Muscle of leg (tissue), 11 donors: Measurements from ENCODE around the gene SELENOS. TPM values are rescaled to one million over a fixed set of nuclear protein-coding genes. Genes with fewer than 3 reads are reported as not detected.
"Not testable (repeated sequence)": the region's sequence is repeated elsewhere in the genome, so short reads cannot be mapped to it uniquely, and the experiment has no call there.

Experiments
- DNase-seq: peaks from one replicate; pipeline ENCODE4 v3.0.0; 2013
- H3K27ac ChIP-seq: one replicate; pipeline ENCODE4 v1.5.1; 2013; ENCODE audit warnings: mild to moderate bottlenecking, low read length, control low read depth
- H3K27me3 ChIP-seq: one replicate; pipeline ENCODE4 v1.6.1; 2013; ENCODE audit warnings: low read length; ENCODE audit not compliant: control insufficient read depth, insufficient read depth
- H3K36me3 ChIP-seq: one replicate; pipeline ENCODE4 v1.6.1; 2013; ENCODE audit warnings: low read length; ENCODE audit not compliant: control insufficient read depth, insufficient read depth
- H3K4me1 ChIP-seq: one replicate; pipeline ENCODE4 v1.6.1; 2013; ENCODE audit warnings: low read length; ENCODE audit not compliant: control insufficient read depth, insufficient read depth
- H3K4me3 ChIP-seq: one replicate; pipeline ENCODE4 v1.5.1; 2013; ENCODE audit warnings: low read length, control low read depth
- H3K9me3 ChIP-seq: replicated peaks from 2 replicates; pipeline ENCODE4 v1.6.1; 2013; ENCODE audit warnings: low read depth, low read length; ENCODE audit not compliant: control insufficient read depth
- WGBS: methylation state at CpG from one replicate; pipeline ENCODE4 v1.1.5; 2013; ENCODE audit warnings: missing lambda C conversion rate; ENCODE audit not compliant: insufficient coverage; 5-methylcytosine and 5-hydroxymethylcytosine counted together
- polyA plus RNA-seq, 8 donors: library from polyadenylated mRNA; unstranded; fragments of 120-200 nt; gene quantifications; one replicate each; pipeline versions ENCODE4 v1.2.1 to v1.2.3, GENCODE V29; 2013; ENCODE audit warnings: inconsistent platforms in 1 of 8, low replicate concordance in 1 of 8; ENCODE audit not compliant: insufficient read length in 8 of 8, insufficient read depth in 1 of 8
- total RNA-seq: library from RNA; stranded (reverse); fragments of 120-200 nt; gene quantifications from one replicate; pipeline ENCODE4 v1.2.4, GENCODE V29; 2013

SELENOS gene
- total and polyA plus RNA-seq, 9 donors = 39.3 to 48.3 (median 44.6) TPM

- no peaks in the 10 kb centered on the region for H3K27me3 ChIP-seq
- no CpG with 5 or more reads among the region's 9 CpGs for WGBS
- H3K4me3 ChIP-seq = no peak overlapping the region
- H3K27ac ChIP-seq = peak overlapping the region; percentile 10
- peaks cover 12% of the 10 kb centered on the region for H3K4me1 ChIP-seq
- H3K9me3 ChIP-seq = no peaks in the 10 kb centered on the region
- no peak for DNase-seq
- peaks cover 4% of the 10 kb centered on the region for H3K36me3 ChIP-seq
These were observed 19.4 kb upstream of the SELENOS start for GRCh38 chr15:101296418-101297405.

- 0% methylated on average over 9 of the region's 20 CpGs for WGBS
- H3K9me3 ChIP-seq = no peaks in the 10 kb centered on the region
- H3K27me3 ChIP-seq = no peaks in the 10 kb centered on the region
- H3K4me1 ChIP-seq = peaks cover 12% of the 10 kb centered on the region
- DNase-seq = peak; percentile 54
- peaks cover 6% of the 10 kb centered on the region for H3K36me3 ChIP-seq
- peak overlapping the region; percentile 96 for H3K27ac ChIP-seq
- peak overlapping the region; percentile 91 for H3K4me3 ChIP-seq
These were observed 18.4 kb upstream of the SELENOS start for GRCh38 chr15:101295607-101296161.

DNA sequence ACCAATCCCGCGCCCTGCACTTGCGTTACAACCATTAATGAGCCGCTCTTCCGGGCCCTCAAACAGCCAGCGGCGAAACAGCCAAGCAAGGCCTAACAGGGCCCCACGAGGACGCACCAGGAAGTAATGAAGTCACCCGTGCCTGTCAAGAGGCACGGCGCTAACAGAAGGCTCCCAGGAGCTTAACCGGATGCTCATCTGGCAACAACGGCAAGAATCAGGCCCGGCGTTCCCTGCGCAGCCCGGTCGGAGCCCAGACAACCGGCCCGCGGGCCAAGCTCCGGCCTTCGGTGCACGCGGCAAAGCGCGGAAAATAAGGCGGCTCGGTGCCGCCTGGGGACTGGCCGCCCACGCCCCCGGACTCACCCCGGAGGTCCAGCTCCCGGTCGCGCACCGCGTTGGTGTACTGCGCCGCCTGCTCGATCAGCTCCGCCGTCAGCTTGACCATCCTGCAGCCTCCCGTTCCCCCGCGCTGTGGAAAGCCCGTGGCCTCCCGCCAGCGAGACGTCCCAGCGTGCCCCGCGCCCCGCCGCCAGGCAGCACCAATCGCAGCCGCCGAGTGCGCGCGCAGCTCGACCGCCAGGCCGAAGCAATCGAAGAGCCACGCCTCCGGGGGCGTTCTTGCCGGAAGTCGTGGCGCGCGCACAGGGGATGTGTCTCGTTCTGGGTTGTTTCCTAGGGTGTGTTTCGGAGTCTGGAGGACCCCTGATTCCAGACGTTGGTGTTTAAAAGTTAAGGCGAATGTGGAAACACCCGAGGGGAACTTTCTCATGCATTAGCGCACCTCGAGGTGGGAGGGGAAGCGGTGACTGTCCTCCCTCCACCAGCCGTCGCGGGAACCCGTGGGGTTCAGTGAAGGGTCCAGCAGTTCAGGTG is 17.7 kb upstream of the SELENOS start, which contains the start of gene SNRPA1:
SNRPA1 (minus strand) TSS at position 518 of the 876 bp plus-strand sequence; CDS start at position 448, 70 bp downstream.
- Histone ChIP-seq H3K4me1 (peaks cover 12% of the 10 kb centered on the region), H3K27ac (peak within 1 kb of the TSS; percentile 96), H3K36me3 (peaks cover 8% of the 10 kb centered on the region), H3K9me3 (no peaks in the 10 kb centered on the region), H3K4me3 (peak within 1 kb of the TSS; percentile 91), H3K27me3 (no peaks in the 10 kb centered on the region)
- DNase-seq = peak; percentile 99
- WGBS = under 1% methylated on average over 87 of the region's 87 CpGs

- Histone ChIP-seq H3K27ac (no peak overlapping the region), H3K4me1 (peaks cover 12% of the 10 kb centered on the region)
- 66% methylated on average over 7 of the region's 10 CpGs for WGBS
These were observed 15.8 kb upstream of the SELENOS start for GRCh38 chr15:101293122-101293521.

DNA sequence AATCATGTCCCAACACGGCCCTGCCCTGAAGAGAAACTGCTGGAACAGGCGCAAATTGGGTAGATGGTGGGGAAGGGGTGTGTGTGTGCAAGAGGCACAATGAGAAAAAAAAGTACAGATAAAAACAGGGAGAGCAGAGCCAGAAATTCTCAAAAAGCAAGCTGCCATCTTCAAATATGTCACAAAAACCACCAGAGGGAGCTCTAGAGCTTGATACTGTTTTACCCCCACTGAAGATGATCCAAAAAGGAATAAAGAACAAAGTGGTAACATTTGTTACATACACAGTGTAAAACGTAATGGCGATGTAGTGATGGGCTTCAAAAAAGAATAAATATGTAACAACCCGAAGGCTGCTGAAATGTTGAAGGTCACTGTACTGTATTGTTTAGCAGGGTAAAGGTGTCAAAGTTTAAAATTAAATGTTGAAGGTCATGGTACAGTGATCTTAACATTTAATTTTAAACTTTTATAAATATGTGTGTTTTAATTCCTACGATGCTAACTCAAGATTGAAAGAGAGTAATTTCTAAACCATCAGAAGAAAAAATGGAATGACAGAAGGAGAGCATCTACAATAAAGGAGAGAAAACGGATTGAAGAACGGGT is 11.7 kb upstream of the SELENOS start:
- H3K27me3 ChIP-seq = no peaks in the 10 kb centered on the region
- WGBS = 100% methylated on average over 1 of the region's 8 CpGs
- no peak for DNase-seq
- H3K4me3 ChIP-seq = no peak overlapping the region
- H3K36me3 ChIP-seq = peaks cover 41% of the 10 kb centered on the region
- no peaks in the 10 kb centered on the region for H3K9me3 ChIP-seq
- no peak overlapping the region for H3K27ac ChIP-seq
- H3K4me1 ChIP-seq = peaks cover 8% of the 10 kb centered on the region

More at GRCh38 chr15:101293122-101293521, 15.8 kb upstream of the SELENOS start:
- no peak overlapping the region for H3K4me3 ChIP-seq
- H3K36me3 ChIP-seq = peaks cover 14% of the 10 kb centered on the region
- DNase-seq = no peak
- no peaks in the 10 kb centered on the region for H3K27me3 ChIP-seq
- no peaks in the 10 kb centered on the region for H3K9me3 ChIP-seq

DNA sequence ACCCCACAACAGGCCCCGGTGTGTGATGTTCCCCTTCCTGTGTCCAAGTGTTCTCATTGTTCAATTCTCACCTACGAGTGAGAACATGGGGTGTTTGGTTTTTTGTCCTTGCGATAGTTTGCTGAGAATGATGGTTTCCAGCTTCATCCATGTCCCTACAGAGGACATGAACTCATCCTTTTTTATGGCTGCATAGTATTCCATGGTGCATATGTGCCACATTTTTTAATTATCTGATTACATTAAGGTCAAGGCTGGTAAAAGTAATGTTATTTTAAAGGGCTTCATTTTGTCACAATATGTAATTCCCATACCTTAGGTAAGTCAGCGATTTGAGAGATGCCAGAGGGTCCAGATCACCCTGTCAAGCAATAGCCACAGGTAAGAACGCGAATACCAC is 10.1 kb upstream of the SELENOS start:
- no CpG with 5 or more reads among the region's 6 CpGs for WGBS
- not testable (repeated sequence) for H3K27me3 ChIP-seq, H3K9me3 ChIP-seq, H3K27ac ChIP-seq, DNase-seq, H3K4me3 ChIP-seq, H3K4me1 ChIP-seq
- H3K36me3 ChIP-seq = peaks cover 56% of the 10 kb centered on the region

GRCh38 chr15:101286471-101287114 is 9.3 kb upstream of the SELENOS start:
- no peak overlapping the region for H3K27ac ChIP-seq
- DNase-seq = no peak
- no peaks in the 10 kb centered on the region for H3K27me3 ChIP-seq
- no peaks in the 10 kb centered on the region for H3K9me3 ChIP-seq
- H3K4me1 ChIP-seq = no peaks in the 10 kb centered on the region
- H3K4me3 ChIP-seq = no peak overlapping the region
- no CpG with 5 or more reads among the region's 9 CpGs for WGBS
- H3K36me3 ChIP-seq = peaks cover 56% of the 10 kb centered on the region

DNA sequence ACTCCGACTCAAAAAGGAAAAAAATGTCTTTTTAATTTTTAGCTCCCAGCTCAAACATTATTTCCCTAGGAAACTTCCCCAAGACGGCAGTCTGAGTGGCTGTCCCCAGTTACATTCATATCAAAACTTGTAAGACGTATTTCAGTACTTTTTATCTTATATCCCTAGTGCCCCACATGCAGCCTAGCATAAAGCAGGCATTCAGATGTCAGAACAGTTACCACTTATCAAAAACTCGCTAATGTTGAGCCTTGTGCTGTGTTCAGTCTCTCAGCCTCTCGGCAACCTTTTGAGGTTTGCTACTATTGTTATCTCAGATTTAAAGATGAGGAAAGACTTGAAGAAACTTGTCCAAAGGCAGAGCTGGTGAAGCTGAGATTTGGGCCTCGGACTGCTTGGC is 6.6 kb upstream of the SELENOS start:
- Histone ChIP-seq H3K4me3 (no peak overlapping the region), H3K27me3 (no peaks in the 10 kb centered on the region), H3K27ac (no peak overlapping the region), H3K36me3 (peaks cover 66% of the 10 kb centered on the region), H3K9me3 (no peaks in the 10 kb centered on the region), H3K4me1 (no peaks in the 10 kb centered on the region)
- WGBS = 87% methylated on average over 3 of the region's 6 CpGs
- DNase-seq = no peak

DNA sequence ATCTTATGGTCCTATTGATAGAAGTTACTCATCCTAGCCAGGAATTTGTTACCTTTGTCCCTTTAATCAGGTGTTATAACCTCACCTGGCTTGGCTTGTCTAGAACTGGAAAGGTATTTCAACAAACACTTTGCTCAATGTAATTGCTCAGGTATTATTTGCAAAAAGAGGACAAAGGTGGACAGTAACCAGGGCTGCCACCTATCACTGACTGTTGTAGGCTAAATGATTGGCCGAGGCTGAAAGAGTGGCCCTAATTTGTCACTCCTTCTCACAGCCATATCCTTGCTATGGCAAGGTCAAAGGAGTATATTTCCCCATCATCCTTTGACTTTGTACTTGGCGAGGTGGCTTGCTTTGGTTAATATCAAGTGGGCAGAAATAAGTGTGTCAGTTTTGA is 2.7 kb upstream of the SELENOS start:
- H3K9me3 ChIP-seq = no peaks in the 10 kb centered on the region
- peaks cover 42% of the 10 kb centered on the region for H3K36me3 ChIP-seq
- WGBS = no CpG with 5 or more reads among the region's 2 CpGs
- no peak overlapping the region for H3K27ac ChIP-seq
- DNase-seq = no peak
- peaks cover 18% of the 10 kb centered on the region for H3K4me1 ChIP-seq
- H3K4me3 ChIP-seq = no peak overlapping the region
- H3K27me3 ChIP-seq = no peaks in the 10 kb centered on the region
